SK-N-SH treated with all-trans-retinoic acid at 6 μM for 48 hours (cell line): ENCODE results near the gene PAM16.
A peak's percentile ranks its signal among the peaks of the same experiment; 100 is the strongest.

Source experiments
- ATAC-seq: fragments of 200-7000 bp; cut with Tn5 transposase; 3 replicates; pipeline ENCODE4 v1.9.1; 2020; ENCODE audit warnings: mild to moderate bottlenecking, moderate library complexity
- ARNTL ChIP-seq: fragments of 450-650 bp; formaldehyde crosslinking; IDR thresholded peaks from 2 replicates; pipeline ENCODE4 v1.5.0; 2020; ENCODE audit warnings: low read depth, mild to moderate bottlenecking, moderate library complexity, borderline replicate concordance
- CREB5 ChIP-seq: fragments of 250-450 bp; sonication (Bioruptor Pico); IDR thresholded peaks from 2 replicates; pipeline ENCODE4 v1.5.1; 2020; ENCODE audit warnings: low read depth, mild to moderate bottlenecking, moderate library complexity
- CSDC2 ChIP-seq: fragments of 250-450 bp; sonication (Bioruptor Pico); IDR thresholded peaks from 2 replicates; pipeline ENCODE4 v1.5.0; 2020; ENCODE audit warnings: mild to moderate bottlenecking, moderate library complexity
- CSRNP3 ChIP-seq: fragments of 250-450 bp; sonication (Bioruptor Pico); IDR thresholded peaks from 2 replicates; pipeline ENCODE4 v1.5.1; 2021; ENCODE audit warnings: mild to moderate bottlenecking, moderate library complexity
- GLIS3 ChIP-seq: fragments of 250-450 bp; sonication (Bioruptor Pico); IDR thresholded peaks from 2 replicates; pipeline ENCODE4 v1.5.0; 2020; ENCODE audit warnings: mild to moderate bottlenecking, moderate library complexity
- ISL1 ChIP-seq: fragments of 250-450 bp; sonication (Bioruptor Pico); IDR thresholded peaks from 2 replicates; pipeline ENCODE4 v2.1.2; 2022; ENCODE audit warnings: mild to moderate bottlenecking, moderate library complexity
- OSR1 ChIP-seq: fragments of 250-450 bp; sonication (Bioruptor Pico); IDR thresholded peaks from 2 replicates; pipeline ENCODE4 v1.8.0; 2022; ENCODE audit warnings: moderate library complexity, mild to moderate bottlenecking, inconsistent platforms
- PATZ1 ChIP-seq: fragments of 250-450 bp; sonication (Bioruptor Pico); IDR thresholded peaks from 2 replicates; pipeline ENCODE4 v1.8.0; 2020; ENCODE audit warnings: mild to moderate bottlenecking, moderate library complexity, borderline replicate concordance
- RARB ChIP-seq: fragments of 250-450 bp; sonication (Bioruptor Pico); IDR thresholded peaks from 2 replicates; pipeline ENCODE4 v1.8.0; 2021; ENCODE audit warnings: mild to moderate bottlenecking, moderate library complexity
- TCF4 ChIP-seq: fragments of 250-450 bp; sonication (Bioruptor Pico); IDR thresholded peaks from 2 replicates; pipeline ENCODE4 v1.8.0; 2021; ENCODE audit warnings: mild to moderate bottlenecking, moderate library complexity, borderline replicate concordance
- TOX ChIP-seq: fragments of 250-450 bp; sonication (Bioruptor Pico); IDR thresholded peaks from 2 replicates; pipeline ENCODE4 v1.8.0; 2021; ENCODE audit warnings: mild to moderate bottlenecking, moderate library complexity, borderline replicate concordance
- TSHZ2 ChIP-seq: fragments of 250-450 bp; sonication (Bioruptor Pico); IDR thresholded peaks from 2 replicates; pipeline ENCODE4 v1.5.0; 2020; ENCODE audit warnings: mild to moderate bottlenecking, moderate library complexity
- ZFP3 ChIP-seq: fragments of 250-450 bp; sonication (Bioruptor Pico); IDR thresholded peaks from 2 replicates; pipeline ENCODE4 v1.5.0; 2020; ENCODE audit warnings: mild to moderate bottlenecking, moderate library complexity
- ZNF565 ChIP-seq: fragments of 450-650 bp; formaldehyde crosslinking; conservative IDR thresholded peaks from 2 replicates; pipeline ENCODE4 v1.5.0; 2020; ENCODE audit warnings: low read depth, mild to moderate bottlenecking, moderate library complexity
- ZNF70 ChIP-seq: fragments of 450-650 bp; formaldehyde crosslinking; IDR thresholded peaks from 2 replicates; pipeline ENCODE4 v1.5.0; 2020; ENCODE audit warnings: mild to moderate bottlenecking, moderate library complexity
- ZNF8 ChIP-seq: fragments of 450-650 bp; formaldehyde crosslinking; IDR thresholded peaks from 2 replicates; pipeline ENCODE4 v1.5.0; 2020; ENCODE audit warnings: mild to moderate bottlenecking, moderate library complexity
- TF ChIP-seq, protein P1 (sequence below): fragments of 250-450 bp; sonication (Bioruptor Pico); IDR thresholded peaks from 2 replicates; pipeline ENCODE4 v1.8.0; 2021; ENCODE audit warnings: low read depth, mild to moderate bottlenecking, moderate library complexity, borderline replicate concordance

Gene PAM16

GRCh38 chr16:4327386-4328045, 23.6 kb downstream of the PAM16 start (continued):
- no peak for TF ChIP-seq CREB5 (CRISPR knock-in tag)
- TF ChIP-seq RARB (CRISPR knock-in tag), result no peak

DNA sequence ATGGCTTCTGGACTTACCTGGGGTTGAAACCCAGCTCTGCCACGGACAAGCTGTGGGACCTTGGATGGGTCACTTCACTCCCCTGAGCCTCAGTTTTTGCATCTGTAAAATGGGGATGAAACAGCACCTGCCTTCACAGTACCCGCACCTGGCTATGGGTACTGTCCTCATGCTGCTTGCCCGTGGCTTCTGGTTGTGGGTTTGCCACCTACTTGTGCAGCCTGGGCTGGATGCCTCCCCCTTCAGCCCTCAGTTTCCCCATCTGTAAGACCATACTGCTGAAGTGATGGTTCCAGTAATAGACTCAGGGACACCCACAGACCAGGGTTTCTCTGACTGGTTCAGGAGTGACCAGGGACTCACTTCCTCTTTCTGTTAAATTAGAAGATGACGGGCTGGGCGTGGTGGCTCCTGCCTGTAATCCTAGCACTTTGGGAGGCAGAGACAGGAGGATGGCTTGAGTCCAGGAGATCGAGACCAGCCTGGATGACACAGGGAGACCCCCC, 25.8 kb downstream of the PAM16 start:
- ATAC-seq, result no peak
- TF ChIP-seq TCF4 (CRISPR knock-in tag) (no peak), CSRNP3 (no peak), ZNF70 (CRISPR knock-in tag) (no peak), ZFP3 (CRISPR knock-in tag) (no peak), PATZ1 (CRISPR knock-in tag) (no peak), ZNF565 (CRISPR knock-in tag) (no peak), RARB (CRISPR knock-in tag) (no peak)
- TF ChIP-seq, protein P1, sequence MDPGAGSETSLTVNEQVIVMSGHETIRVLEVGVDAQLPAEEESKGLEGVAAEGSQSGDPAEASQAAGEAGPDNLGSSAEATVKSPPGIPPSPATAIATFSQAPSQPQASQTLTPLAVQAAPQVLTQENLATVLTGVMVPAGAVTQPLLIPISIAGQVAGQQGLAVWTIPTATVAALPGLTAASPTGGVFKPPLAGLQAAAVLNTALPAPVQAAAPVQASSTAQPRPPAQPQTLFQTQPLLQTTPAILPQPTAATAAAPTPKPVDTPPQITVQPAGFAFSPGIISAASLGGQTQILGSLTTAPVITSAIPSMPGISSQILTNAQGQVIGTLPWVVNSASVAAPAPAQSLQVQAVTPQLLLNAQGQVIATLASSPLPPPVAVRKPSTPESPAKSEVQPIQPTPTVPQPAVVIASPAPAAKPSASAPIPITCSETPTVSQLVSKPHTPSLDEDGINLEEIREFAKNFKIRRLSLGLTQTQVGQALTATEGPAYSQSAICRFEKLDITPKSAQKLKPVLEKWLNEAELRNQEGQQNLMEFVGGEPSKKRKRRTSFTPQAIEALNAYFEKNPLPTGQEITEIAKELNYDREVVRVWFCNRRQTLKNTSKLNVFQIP (CRISPR knock-in tag), result no peak

DNA sequence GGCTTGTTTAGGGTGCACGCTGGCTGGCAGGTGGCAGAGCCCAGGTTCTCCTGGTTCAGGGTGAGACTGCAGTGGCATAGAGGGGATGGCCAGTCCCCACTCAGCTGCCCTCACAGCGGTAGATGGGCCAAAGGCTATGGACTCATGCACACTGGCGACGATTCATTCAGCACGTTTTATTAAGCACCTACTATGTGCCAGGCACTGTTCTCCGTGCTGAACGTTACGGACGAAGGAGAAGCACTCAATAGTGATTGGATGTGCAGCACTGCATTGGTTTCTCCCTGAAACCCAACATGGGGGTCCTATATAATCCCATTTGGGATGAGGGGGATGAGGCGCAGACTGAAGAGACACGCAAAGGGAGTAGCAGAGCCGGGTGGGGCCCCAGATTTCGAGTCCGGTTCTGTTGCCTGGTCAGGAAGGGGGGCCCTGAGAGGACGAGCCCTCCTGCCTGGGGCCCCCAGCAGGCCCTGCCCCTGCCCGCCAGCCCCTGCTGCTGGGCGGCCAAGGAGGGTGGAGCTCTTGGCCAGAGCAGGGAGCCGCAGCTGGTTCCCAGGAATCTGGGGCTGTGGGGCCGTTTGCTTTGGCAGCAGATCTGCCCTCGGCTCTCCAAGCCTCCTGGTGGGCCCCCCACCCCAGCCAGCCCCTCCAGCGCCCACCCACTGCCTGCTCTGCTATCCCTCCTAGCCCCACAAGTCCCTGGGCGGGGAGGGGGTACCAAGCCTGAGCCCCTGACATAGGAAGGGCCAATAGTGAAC, 26.4 kb downstream of the PAM16 start:
- no peak for ATAC-seq
- TF ChIP-seq ZFP3 (CRISPR knock-in tag) (no peak), CSDC2 (CRISPR knock-in tag) (no peak), TSHZ2 (no peak), ISL1 (CRISPR knock-in tag) (no peak), TOX (CRISPR knock-in tag) (no peak)
- TF ChIP-seq, all 23 proteins: peak for 0

- no peak for TF ChIP-seq GLIS3 (CRISPR knock-in tag)
- TF ChIP-seq CSRNP3, result no peak
- TF ChIP-seq ZNF8 (CRISPR knock-in tag), result no peak
- no peak for TF ChIP-seq ARNTL (CRISPR knock-in tag)
- no peak for TF ChIP-seq TSHZ2
- TF ChIP-seq ZNF565 (CRISPR knock-in tag), result no peak
- TF ChIP-seq TCF4 (CRISPR knock-in tag), result no peak
- TF ChIP-seq OSR1, result no peak
- peak; percentile 36 for ATAC-seq
Observed at GRCh38 chr16:4323845-4324488, 27.2 kb downstream of the PAM16 start.
